GM18508 (cell line): ENCODE measurements around the gene CSTPP1.
"Not testable (repeated sequence)": the region's sequence is repeated elsewhere in the genome, so short reads cannot be mapped to it uniquely, and the experiment has no call there.

ENCODE experiments used
- ATAC-seq: cut with Tn5 transposase; IDR thresholded peaks from one replicate; pipeline ENCODE4 v1.9.1; 2021; ENCODE audit warnings: moderate number of reproducible peaks; ENCODE audit not compliant: insufficient read depth, unreplicated experiment

Gene CSTPP1

DNA sequence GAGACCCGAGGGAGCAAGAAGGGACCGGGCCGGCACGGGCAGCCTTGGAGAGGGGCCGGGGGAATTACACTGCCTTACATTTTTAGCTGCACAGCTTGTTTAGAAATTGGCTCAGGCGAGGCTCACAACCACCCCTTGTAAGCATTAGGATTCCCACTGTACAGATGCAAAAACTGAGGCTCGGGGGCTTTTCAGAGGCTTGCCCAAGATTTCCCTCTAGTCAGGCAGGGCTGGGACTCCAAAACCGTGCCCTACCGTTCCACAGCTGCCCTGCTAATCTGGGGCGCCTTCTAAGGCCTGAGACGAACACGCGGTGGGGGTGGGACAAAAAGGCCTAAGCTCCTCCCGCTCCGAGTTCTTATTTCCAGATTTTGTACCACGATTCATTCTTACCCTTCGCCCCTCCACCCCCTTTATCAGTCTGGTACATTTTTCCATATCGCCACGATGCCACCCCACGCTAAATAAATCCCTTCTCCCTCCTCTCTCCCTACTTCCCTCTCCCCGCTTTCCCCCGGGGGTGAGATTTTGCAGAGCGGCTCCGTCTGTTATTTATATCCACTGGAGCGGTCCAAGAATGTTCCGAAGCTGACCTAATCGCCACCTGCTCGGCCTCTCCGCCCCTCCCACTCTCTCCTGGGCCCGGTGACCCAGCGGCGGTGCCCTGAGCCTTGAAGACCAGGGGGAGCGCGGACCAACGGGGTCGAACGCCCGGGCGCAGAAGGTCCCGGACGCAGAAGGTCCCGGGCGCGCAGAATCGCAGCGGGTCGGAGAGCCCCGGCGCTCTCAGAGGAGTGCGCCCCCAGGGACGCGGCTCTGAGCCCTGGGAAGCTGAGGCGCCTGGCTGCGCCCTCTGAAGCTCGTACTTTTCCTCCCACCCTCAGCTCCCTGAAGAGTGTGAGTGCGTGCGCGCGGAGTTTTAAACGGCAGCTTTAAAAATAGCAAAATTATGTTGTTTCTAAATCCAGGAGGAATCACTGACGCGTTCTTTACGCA lies 250.4 kb downstream of the CSTPP1 start:
- ATAC-seq, result no peak

DNA sequence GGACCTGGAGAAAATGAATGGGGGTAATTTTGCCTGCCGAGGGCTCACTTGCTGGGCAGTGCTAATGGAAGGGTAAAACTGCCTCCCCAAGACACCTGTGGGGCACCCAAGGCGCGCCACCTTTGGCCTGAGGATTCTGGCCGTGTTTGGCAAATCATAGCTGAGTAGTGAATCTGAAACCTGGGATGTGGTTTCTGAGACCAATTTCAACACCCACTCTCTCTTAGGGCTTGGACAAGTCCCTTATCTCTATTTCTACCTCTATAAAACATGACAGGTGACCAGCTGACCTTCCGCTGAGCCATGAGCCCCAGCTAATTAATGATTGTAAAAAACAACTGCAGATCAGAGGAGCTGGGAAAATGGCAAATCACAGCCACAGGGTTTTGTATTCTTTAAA lies 251.2 kb downstream of the CSTPP1 start:
- ATAC-seq, result no peak

DNA sequence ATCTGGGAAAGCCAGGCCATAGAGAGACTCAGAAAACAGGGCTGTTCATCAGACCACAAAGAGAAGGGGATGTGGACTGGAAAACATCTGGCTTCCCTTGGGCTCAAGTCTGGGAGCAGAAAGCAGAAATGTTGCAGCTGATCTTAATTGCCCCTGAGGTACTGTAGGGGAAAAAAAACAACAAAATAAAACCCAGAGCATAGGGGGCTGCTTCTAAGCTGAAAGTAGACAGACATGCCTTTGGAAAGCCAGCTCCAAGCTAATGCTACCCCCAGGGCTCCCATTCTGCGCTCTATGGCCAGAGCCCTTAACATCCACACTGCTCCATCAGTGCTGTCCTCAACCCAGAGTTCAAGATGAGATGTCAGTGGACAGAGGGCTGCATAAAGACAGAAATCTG lies 251.7 kb downstream of the CSTPP1 start:
- ATAC-seq, result no peak

DNA sequence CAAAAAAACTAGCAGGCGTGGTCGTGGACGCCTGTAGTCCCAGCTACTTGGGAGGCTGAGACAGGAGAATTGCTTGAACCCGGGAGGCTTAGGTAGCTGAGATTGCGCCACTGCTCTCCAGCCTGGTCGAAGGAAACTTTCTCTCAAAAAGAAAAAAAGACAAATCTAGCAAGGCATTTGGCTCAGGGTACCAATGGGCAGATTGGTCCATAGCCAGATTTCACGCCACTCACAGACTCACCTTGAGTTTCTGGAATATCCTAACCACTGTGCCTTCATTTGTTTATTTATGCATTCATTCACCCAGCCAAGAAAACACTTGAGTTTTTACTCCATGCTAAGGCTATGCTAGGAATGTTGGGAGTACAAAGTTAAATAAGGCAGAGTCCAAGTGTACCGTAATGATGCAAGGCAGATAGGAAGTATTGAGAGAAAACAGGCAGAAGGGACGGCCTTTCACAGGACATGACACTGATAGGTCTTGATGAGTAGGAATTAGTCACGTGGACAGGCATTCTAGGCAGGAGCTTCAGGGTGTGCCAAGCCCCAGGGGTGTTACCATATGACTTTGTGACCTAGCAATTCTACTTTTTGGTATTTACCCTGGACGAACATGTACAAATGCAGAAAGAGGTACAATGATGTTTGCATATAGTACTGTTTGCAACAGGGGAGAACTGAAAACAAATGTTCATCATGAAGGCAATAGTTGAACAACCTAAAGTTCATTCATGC lies 252.7 kb downstream of the CSTPP1 start:
- ATAC-seq, result no peak

DNA sequence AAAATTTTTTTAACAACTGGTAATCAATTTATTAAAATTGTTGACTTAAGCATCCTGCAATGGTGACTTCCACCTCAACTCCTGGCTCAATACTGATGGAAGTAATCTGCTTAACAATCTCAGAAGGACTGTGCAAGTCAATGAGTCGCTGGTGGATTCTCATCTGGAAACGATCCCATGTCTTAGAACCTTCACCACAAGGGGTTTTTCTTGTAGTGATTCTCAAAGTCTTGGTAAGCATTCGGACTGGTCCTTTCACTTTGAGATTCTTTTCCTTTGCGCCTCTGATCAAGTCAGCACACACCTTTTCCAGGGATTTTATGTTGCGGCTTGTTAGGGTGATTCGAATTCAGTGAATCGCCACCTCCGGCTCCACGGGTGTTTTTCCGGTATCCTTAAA lies 254.6 kb downstream of the CSTPP1 start:
- ATAC-seq, result not testable (repeated sequence)

DNA sequence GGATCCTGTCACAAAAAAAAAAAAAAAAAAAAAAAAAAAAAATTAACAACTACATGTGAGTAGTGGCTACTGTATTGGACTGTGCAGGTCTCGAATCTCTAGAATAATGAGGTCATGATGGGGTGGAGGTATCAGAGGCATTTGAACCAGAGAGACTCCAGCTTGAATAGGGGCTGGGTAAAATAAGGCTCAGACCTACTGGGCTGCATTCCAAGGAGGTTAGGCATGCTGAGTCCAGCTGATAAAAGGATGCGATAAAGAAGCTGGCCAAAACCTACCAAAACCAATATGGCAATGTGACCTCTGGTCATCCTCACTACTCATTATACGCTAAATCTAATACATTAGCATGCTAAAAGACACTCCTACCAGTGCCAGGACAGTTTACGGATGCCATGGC lies 255.6 kb downstream of the CSTPP1 start:
- ATAC-seq, result no peak

DNA sequence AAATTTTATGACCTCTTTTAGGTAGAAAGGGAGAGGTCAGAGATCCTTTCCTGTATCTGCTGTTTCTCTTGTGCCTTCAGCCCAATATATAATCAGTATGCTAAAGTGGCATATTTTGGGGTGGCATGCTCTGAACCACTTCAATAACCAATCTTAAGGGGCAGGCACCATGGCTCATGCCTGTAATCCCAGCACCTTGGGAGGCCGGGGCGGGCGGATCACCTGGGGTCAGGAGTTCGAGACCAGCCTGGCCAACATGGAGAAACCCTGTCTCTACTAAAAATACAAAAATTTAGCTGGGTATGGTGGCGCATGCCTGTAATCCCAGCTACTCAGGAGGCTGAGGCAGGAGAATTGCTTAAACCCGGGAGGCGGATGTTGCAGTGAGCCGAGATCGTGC lies 261.6 kb downstream of the CSTPP1 start:
- not testable (repeated sequence) for ATAC-seq

DNA sequence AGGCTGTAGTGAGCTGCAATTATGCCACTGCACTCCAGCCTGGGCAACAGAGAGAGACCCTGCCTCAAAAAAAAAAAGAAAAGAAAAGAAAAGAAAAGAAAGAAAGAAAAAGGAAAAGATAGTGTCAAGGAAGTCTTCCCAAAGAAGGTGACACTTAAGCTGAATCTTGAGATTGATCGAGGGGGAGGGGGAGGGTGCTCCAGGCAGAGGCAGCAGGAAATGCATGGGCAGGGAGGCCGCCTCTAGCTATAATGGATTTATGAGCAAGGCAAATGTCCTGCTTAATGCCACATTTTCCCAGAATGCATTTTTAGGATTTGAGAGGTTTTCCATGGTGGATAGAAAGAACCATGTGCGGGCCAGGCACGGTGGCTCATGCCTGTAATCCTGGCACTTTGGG lies 264.5 kb downstream of the CSTPP1 start:
- ATAC-seq, result no peak

DNA sequence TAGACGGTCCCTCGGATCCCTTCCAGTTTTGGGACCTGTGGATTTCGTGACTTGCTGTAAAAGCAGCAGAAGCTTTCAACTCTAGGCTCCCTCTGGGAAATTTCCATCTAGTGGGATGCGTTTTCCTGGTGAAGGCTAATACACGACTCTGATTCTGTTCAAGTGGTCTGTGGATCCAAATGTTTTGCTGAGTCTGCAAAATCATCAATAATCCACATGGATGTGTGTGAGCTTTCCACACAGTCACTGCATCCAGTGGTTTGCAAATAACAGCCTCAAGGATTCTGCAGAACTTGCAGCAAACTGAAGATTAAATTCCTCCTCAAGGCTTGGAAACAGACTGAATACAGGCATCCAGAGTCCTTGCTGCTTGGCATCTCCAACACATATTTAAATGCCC lies 266.0 kb downstream of the CSTPP1 start:
- ATAC-seq, result no peak

DNA sequence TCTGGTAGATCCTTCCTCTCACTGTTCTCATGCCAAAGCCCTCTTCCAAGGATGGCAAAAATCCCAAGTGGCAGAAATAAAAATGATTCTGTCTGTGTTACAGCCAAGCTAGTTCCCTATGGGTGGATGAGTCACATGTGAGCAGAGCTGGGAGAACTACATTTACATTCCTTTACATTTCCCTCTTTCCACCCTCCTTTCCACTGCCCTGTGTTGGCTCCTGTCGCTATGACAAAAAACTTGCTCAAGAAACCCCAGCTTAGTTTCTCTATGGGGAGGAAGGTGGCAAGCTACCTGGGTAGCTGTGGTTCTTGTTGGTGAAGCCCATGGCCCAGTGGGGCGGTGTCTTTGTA lies 268.1 kb downstream of the CSTPP1 start:
- no peak for ATAC-seq

DNA sequence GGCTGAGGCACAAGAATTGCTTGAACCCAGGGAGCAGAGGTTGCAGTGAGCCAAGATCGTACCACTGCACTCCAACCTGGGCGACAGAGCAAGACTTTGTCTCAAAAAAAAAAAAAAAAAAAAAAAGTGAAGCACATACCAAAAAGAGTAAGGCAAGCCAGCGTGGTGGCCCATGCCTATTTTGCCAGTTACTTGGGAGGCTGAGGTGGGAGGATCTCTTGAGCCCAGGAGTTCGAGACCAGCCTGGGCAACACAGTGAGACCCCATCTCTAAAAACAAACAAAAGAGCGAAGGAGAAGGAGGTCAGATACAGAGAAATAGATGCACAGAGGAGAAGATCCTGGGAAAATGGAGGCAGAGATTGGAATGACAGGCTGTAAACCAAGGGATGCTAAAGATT lies 270.0 kb downstream of the CSTPP1 start:
- not testable (repeated sequence) for ATAC-seq

DNA sequence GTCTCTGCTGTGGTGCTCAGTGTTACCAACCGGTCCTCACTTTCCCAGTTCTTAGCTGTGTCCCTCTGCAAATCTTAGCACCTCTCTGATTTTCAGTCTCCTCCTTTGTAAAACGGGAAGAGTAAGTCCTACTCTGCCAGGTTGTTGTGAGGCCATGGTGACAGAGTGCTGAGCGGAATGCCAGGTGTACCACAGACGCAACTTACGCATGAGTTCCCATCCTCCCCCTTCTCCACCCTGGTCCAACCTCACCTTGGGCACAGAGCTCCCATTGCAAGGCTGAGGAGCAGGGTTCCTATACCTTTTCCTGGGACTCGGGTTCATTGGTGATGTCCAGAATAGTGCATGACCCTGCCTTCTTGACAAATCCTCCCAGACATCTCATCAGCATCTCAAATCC lies 270.9 kb downstream of the CSTPP1 start:
- no peak for ATAC-seq

DNA sequence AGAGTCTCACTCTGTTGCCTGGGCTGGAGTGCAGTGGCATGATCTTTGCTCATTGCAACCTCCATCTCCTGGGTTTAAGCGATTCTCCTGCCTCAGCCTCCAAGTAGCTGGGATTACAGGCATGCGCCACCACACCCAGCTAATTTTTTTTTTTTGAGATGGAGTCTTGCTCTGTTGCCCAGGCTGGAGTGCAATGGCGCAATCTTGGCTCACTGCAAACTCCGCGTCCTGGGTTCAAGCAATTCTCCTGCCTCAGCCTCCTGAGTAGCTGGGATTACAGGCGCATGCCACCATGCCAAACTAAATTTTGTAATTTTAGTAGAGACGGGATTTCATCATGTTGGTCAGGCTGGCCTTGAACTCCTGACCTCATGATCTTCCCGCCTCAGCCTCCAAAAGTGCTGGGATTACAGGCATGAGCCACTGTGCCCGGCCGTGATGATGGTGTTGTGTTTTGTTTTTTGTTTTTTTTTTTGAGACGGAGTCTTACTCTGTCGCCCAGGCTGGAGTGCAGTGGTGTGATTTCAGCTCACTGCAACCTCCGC lies 271.5 kb downstream of the CSTPP1 start:
- ATAC-seq, result not testable (repeated sequence)

DNA sequence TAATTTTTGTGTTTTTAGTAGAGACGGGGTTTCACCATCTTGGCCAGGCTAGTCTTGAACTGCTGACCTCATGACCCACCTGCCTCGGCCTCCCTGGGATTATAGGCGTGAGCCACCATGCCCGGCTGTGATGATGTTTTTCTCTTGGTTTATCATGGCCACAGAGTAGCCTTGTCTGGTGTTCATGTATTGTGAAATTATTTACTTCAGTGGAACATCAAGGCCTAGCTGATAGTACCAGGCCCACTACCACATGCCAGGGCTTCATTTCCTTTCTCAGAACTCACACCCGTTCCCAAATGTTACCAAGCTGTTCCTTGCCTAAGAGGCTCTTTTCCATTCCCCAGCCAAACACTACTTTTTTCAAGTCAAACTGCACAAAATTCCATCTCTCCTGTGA lies 272.1 kb downstream of the CSTPP1 start:
- ATAC-seq, result no peak
